GM12892 (cell line): Measurements from ENCODE around the gene DOCK8.

ENCODE experiments used
- DNase-seq: peaks from one replicate; pipeline ENCODE4 v3.0.0; 2011; ENCODE audit not compliant: insufficient read length
- FAIRE-seq: peaks from 2 replicates; lab custom pipeline; 2011; peaks lifted over from hg19 to GRCh38; lab: Jason Lieb, UNC
- POLR2A ChIP-seq: IDR thresholded peaks from 2 replicates; pipeline ENCODE4 v1.6.1; 2011; ENCODE audit warnings: low read depth, low read length, control low read depth
- POLR2AphosphoS5 ChIP-seq: IDR thresholded peaks from 2 replicates; pipeline ENCODE4 v1.6.1; 2011; ENCODE audit warnings: low read depth, low read length, control low read depth
- TAF1 ChIP-seq: IDR thresholded peaks from 2 replicates; pipeline ENCODE4 v1.6.1; 2011; ENCODE audit warnings: low read depth, mild to moderate bottlenecking, control low read depth, low read length, borderline replicate concordance

Gene DOCK8

GRCh38 chr9:347667-348292, 133.1 kb downstream of the DOCK8 start:
- FAIRE-seq, result no peak
- DNase-seq, result no peak
- TF ChIP-seq TAF1 (no peak), POLR2AphosphoS5 (no peak), POLR2A (no peak)

GRCh38 chr9:350384-350783, 135.7 kb downstream of the DOCK8 start:
- TF ChIP-seq POLR2A, result no peak
- TF ChIP-seq POLR2AphosphoS5, result no peak
- TF ChIP-seq TAF1, result no peak
- FAIRE-seq (no peak), DNase-seq (no peak)

GRCh38 chr9:351916-352315, 137.3 kb downstream of the DOCK8 start:
- no peak for FAIRE-seq
- TF ChIP-seq POLR2A (no peak), TAF1 (no peak), POLR2AphosphoS5 (no peak)

GRCh38 chr9:353077-353476, 138.4 kb downstream of the DOCK8 start:
- TF ChIP-seq TAF1, result no peak
- no peak for TF ChIP-seq POLR2AphosphoS5
- TF ChIP-seq POLR2A, result no peak
- no peak for FAIRE-seq

More at GRCh38 chr9:351916-352315, 137.3 kb downstream of the DOCK8 start:
- no peak for DNase-seq

GRCh38 chr9:354453-354852, 139.8 kb downstream of the DOCK8 start:
- FAIRE-seq, result no peak
- no peak for DNase-seq
- TF ChIP-seq TAF1 (no peak), POLR2A (no peak), POLR2AphosphoS5 (no peak)

More at GRCh38 chr9:353077-353476, 138.4 kb downstream of the DOCK8 start:
- no peak for DNase-seq

- FAIRE-seq (no peak), DNase-seq (no peak)
- TF ChIP-seq POLR2AphosphoS5, result no peak
Measured at GRCh38 chr9:357560-357959, 142.9 kb downstream of the DOCK8 start.

GRCh38 chr9:362561-363273, 148.1 kb downstream of the DOCK8 start:
- DNase-seq (no peak), FAIRE-seq (no peak)
- TF ChIP-seq TAF1 (no peak), POLR2AphosphoS5 (no peak), POLR2A (no peak)

- FAIRE-seq (no peak), DNase-seq (no peak)
- TF ChIP-seq POLR2AphosphoS5 (no peak), POLR2A (no peak), TAF1 (no peak)
Measured at GRCh38 chr9:363274-363612, 148.6 kb downstream of the DOCK8 start.

- FAIRE-seq, result no peak
- TF ChIP-seq POLR2AphosphoS5 (no peak), TAF1 (no peak), POLR2A (no peak)
- DNase-seq, result no peak
Measured at GRCh38 chr9:365436-365835, 150.8 kb downstream of the DOCK8 start.

- DNase-seq (no peak), FAIRE-seq (no peak)
- TF ChIP-seq TAF1, result no peak
- TF ChIP-seq POLR2A, result no peak
- no peak for TF ChIP-seq POLR2AphosphoS5
Measured at GRCh38 chr9:366620-367019, 152.0 kb downstream of the DOCK8 start.

- TF ChIP-seq POLR2A (no peak), TAF1 (no peak), POLR2AphosphoS5 (no peak)
- FAIRE-seq (no peak), DNase-seq (no peak)
Measured at GRCh38 chr9:370086-370485, 155.4 kb downstream of the DOCK8 start.

GRCh38 chr9:371349-371748, 156.7 kb downstream of the DOCK8 start:
- DNase-seq (no peak), FAIRE-seq (no peak)
- TF ChIP-seq TAF1, result no peak

- no peak for TF ChIP-seq POLR2AphosphoS5
- TF ChIP-seq TAF1, result no peak
- TF ChIP-seq POLR2A, result no peak
- FAIRE-seq (no peak), DNase-seq (no peak)
Measured at GRCh38 chr9:372128-372527, 157.5 kb downstream of the DOCK8 start.
